ENCODE measurements around the gene CRYZL1. TPM values are rescaled to one million over a fixed set of nuclear protein-coding genes. Genes with fewer than 3 reads are reported as not detected.

Gene CRYZL1
- total RNA-seq, 1 donor from 2014 or later, result 18.7 TPM

DNA sequence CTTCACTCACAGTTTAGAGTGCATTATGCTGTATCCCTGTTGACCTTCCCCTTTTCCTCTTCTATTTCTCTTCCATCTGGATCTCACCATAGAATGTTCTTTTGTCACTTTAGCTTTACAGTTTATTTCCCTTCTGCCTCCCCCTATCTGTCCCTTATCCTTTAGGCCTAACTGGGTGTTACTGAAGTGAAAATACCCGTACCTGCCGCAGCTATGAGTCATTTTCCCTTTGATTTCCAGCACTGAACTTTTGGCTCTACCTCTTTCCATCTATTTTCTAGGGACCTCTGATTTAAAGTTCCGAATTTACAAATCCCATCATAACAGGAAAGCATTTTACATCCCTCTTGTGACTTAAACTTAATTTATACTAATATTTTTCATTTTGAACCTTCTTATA lies 20.5 kb upstream of the CRYZL1 start:
- peak in 1 of 2 donors; percentile 61 for DNase-seq (ENCODE audit: low read depth in 2 of 2)

GRCh38 chr21:33661146-33661545 lies 19.6 kb upstream of the CRYZL1 start:
- peak in 1 of 2 donors; percentile 36 for DNase-seq (ENCODE audit: low read depth in 2 of 2)

DNA sequence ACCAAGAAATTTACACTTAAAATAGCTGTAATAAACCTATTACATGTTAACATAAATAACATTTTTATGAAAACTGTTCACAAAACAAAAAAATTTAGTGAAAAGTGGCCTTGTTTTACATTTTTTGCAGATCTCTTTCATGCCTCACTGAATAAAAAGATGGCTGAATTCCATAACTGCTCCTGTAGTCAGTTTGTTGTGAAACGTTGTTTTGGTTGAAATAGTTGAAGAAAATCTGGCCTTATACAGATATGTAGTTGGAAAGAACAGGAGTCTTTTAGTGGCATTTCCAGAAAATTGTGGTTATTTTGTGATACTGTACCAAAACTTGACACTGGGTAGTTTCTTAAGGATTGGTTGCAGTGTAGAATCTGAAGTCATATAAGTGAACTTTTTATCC lies 18.9 kb upstream of the CRYZL1 start:
- no peak for DNase-seq (ENCODE audit: low read depth in 2 of 2)

DNA sequence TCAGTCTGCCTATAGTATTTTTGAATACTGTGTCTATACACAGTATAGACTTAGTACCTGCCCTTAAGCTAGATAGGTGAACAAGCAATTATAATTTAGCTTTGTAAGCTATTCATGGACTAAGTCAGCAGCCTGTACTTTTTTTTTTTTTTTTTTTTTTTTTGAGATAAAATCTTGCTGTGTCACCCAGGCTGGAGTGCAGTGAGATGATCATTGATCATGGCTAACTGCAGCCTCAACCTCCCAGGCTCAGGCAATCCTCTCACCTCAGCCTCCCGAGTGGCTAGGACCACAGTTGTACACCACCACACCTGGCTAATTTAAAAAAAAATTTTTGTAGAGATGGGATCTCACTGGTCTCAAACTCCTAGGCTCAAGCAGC lies 18.0 kb upstream of the CRYZL1 start:
- no peak for DNase-seq (ENCODE audit: low read depth in 2 of 2)

GRCh38 chr21:33658919-33659567 lies 17.5 kb upstream of the CRYZL1 start:
- DNase-seq (ENCODE audit: low read depth in 2 of 2), result no peak

GRCh38 chr21:33657124-33657820 lies 15.7 kb upstream of the CRYZL1 start:
- peak; percentile 45 to 85 for DNase-seq (ENCODE audit: low read depth in 2 of 2)

- peak; percentile 38 to 85 for DNase-seq (ENCODE audit: low read depth in 2 of 2)
Measured at GRCh38 chr21:33655588-33656221, 14.2 kb upstream of the CRYZL1 start.

DNA sequence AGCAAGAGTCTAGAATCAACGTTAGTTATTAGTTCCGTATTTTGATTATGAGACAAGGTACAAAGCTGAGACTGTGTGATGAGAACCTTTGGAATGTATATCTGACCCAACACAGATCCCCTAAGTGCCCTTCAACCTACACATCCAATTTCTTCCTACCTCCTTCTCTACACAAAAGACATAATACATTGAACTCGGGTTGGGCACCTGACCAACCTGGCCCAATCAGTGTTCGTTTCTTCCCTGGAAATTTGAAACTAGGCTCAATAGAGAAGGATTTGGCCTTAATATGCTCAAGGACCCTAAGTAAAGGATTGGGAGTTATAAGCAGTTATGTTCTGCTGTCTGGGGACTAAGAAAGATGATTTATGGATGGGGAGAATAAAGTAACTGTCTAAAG lies 12.9 kb upstream of the CRYZL1 start:
- DNase-seq (ENCODE audit: low read depth in 2 of 2), result no peak

DNA sequence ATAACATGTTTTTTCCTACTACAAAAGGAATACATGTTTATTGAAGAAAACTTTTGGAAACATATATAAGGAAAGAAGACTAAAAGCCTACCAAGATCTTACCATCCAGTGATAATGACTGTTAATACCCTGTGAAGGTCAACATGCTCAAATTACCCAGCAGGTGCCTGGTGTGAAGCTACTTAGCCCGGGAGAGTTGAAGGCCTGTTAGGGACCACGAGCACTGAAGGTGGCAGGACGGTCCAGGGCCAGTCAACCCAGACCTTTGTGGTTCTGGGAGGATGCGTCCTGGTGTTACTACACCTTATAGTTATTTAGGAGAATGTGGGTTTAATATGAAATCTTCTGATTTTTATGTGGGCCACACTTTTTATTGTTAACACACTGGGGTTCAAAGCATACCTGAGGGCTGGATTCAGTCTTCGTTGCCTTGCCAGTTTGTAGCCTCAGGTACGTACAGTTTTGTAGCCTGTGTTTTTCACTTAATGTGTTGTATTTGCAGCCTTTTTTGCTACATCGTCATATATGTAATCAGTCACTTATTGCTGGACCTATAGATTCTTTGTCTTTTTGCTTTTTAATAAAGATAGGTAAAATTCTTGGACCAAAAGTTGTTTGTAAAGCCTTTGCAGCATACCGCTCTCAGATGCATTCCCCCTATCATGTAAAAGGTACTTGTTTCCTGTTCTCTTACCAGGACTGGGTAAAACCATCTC lies 10.6 kb upstream of the CRYZL1 start:
- DNase-seq (ENCODE audit: low read depth in 2 of 2), result no peak

GRCh38 chr21:33650929-33651509 lies 9.5 kb upstream of the CRYZL1 start:
- DNase-seq (ENCODE audit: low read depth in 2 of 2), result no peak

DNA sequence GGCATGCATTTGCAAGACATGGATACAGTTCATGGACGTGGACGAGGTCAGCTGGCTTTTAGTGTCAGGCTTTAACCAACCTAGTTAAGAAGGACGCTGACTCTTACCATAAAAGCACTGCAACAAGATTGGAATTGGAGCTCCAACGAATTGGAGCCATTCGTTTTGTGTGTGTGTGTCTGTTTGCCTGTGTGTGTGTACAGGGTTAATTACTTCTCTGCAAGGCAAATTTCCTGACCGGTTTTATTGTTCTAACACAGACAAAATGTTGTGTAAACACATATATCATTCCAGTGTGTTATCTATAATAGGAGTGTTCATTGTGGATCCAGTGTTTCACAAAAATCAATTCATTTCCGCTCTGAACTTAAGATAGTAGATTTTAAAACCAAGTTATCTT lies 8.7 kb upstream of the CRYZL1 start:
- DNase-seq (ENCODE audit: low read depth in 2 of 2), result no peak

DNA sequence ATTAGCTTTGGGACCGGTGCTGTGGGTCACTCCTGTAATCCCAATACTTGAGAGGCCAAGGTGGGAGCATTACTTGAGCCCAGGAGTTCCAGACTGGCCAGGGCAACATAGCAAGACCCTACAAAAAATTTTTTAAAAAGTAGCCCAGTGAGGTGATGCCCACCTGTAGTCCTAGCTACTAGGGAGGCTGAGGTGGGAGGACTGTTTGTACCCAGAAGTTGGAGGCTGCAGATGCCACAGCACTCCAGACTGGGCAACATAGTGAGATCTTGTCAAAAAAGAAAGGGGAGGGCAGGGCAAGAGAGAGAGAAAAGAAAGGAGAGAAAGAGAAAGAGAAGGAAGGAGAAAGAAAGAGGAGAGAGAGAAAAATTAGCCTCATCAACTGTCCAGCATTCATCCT lies 7.0 kb upstream of the CRYZL1 start:
- no peak for DNase-seq (ENCODE audit: low read depth in 2 of 2)

DNA sequence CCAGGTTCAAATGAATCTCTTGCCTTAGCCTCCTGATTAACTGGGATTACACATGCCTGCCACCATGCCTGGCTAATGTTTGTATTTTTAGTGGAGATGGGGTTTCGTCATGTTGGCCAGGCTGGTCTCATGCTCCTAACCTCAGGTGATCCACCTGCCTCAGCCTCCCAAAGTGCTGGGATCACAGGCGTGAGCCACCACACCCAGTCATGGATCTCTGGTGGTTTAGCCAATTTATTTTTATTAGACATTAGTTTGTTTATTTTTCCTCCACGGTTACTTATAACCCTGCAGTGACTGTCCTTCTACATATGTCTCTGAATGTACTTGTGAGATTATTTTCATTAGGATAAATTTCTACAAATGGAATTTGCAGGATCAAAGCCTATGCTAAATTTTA lies 6.0 kb upstream of the CRYZL1 start:
- DNase-seq (ENCODE audit: low read depth in 2 of 2), result no peak

DNA sequence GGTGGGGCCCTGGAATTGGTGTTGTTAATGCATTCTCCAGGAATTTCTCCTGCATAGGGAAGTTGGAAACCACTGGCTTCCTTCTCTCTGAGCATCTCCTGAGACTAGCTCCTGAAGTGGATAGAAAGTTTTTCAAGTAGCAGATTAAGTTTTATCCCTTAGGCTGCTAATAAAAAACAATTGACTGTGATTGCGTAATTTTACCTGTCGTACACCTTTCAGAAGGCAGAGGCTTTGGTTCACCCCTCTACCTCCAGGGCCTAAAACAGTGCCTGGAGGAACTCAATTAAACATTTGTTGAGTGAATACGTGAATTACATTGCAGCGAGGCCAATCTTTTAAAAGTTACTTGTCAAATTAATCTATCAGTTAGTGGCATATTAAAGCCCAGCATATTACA lies 4.2 kb upstream of the CRYZL1 start:
- no peak for DNase-seq (ENCODE audit: low read depth in 2 of 2)

GRCh38 chr21:33644383-33645074 lies 3.0 kb upstream of the CRYZL1 start:
- DNase-seq (ENCODE audit: low read depth in 2 of 2), result peak; percentile 33 to 76

DNA sequence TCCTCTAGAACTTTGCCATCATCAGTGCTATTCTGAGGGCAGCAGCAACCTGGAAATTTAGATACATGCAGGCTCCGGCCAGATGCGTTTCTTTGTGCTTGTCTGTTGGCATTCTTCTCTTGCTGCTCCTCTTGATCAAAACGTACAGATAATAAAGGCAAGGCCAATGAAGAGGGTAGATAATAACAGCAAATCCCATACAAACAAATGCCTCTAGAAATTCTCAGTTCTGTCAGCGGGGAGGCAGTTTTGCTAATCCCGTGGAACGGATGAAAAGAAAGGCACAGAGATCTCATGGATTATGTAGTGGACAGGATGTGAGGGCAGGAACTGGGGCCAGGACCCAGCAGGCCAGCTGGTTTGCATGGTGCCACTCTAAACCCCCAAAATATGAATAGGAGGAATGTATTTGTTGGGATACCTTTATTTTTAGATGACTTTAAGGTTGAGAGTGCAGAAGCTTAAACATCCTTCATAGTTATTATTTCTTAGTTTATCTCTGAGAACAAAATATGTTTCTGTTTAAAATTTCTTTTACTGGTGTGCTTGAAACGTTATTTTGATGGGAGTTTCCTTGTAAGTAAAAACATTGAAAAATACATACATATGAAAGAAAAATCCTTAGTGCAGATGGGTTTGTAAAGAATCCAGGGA lies 2.2 kb upstream of the CRYZL1 start:
- DNase-seq (ENCODE audit: low read depth in 2 of 2), result peak; percentile 29 to 49

- peak in 1 of 2 donors; percentile 39 for DNase-seq (ENCODE audit: low read depth in 2 of 2)
Measured at GRCh38 chr21:33642896-33643657, 1.5 kb upstream of the CRYZL1 start.

GRCh38 chr21:33642027-33642895 lies 720 bp upstream of the CRYZL1 start, which contains the start of gene ITSN1:
TSS of gene ITSN1 (plus strand) at chr21:33642501. CDS start at chr21:33718829, 76,328 bp downstream.
- DNase-seq (ENCODE audit: low read depth in 2 of 2), result peak; percentile 99 to 100
